ENCODE data around the gene ZBED4.
A peak's percentile ranks its signal among the peaks of the same experiment; 100 is the strongest.

The ZBED4 gene

DNA sequence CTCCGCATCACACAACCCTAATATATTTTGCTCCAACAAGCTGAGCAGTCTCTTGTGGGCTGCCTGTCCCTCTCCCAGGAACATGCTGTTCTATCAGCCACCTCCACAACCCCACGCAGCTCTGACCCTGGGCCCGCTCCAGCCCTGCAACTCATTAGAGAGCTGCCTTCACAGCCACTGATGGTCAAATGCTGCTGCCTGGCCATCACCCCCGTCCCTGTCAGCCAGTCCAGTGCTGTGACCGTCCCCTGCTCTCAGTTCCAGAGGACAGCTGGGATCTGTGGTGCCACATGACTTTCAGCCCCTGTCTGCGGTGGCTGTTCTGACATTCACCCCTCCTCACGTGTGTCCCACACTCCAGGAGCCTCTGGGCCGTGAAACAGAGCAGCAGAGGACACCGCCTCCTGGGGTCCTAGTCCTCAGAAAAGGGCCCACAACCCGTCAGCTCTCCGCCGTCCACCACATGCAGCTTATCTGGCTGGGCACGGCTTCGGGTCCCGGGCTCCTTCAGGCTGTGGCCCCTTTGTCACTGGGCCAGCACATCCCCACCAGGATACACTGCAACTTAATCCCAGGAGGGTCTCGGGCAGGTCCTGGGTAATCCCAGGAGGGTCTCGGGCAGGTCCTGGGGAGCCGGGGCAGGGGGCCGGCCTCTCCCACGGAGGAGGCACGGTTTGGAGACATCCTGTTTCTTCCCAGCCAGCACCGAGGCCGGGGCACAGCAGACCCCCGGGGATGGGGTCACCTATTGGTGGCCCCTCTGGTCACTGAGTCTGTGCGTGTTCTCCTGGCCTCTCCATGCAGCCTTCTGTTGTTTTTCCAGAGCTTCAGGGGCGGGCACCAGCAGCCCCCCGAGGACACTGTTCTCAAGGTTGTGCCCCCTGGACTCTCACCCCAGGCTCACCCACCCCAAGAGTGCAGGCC lies 79.9 kb downstream of the ZBED4 start:
- TF ChIP-seq, protein P1, sequence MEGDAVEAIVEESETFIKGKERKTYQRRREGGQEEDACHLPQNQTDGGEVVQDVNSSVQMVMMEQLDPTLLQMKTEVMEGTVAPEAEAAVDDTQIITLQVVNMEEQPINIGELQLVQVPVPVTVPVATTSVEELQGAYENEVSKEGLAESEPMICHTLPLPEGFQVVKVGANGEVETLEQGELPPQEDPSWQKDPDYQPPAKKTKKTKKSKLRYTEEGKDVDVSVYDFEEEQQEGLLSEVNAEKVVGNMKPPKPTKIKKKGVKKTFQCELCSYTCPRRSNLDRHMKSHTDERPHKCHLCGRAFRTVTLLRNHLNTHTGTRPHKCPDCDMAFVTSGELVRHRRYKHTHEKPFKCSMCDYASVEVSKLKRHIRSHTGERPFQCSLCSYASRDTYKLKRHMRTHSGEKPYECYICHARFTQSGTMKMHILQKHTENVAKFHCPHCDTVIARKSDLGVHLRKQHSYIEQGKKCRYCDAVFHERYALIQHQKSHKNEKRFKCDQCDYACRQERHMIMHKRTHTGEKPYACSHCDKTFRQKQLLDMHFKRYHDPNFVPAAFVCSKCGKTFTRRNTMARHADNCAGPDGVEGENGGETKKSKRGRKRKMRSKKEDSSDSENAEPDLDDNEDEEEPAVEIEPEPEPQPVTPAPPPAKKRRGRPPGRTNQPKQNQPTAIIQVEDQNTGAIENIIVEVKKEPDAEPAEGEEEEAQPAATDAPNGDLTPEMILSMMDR (IDR thresholded peaks at IDR 0.05; ENCODE audit: extremely low read depth, missing control alignments) = no peak
- no peak for DNase-seq (ENCODE audit: low spot score)

DNA sequence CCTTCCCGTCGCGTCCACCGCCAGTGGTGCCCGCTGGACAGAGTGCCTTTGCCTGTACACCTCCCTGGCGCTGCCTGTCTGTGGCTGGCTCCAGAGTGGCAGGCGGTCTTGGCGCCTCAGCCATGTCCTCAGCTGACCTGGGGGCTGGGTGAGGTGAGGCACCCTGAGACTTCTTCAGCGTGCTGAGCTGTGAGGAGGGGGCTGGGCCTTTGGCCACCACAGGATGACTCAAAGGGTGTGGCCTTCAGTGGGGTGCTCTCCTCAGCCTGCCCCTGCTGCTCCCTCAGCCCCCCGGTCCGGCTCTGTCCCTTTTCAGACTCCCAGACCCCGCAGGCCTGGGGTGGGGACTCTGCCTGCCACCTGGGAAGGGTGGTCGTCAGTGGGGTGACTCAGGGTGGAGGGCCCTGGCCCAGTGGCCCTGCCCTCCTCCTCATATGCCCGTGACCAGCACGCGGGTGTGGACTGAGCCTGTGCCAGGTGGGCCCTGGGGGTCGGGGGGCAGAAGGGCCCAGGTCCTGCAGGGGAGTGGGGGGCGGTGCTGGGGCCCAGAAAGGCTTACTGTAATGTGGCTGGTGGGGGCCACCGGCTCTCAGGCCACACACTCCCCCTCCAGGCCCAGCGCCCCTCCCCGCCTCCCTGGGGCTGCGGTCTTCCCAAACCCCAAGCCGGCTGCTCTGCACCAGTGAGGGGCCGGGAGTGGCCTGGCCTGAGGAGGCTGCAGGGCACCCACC lies 80.7 kb downstream of the ZBED4 start:
- TF ChIP-seq, protein P1 (IDR thresholded peaks at IDR 0.05; ENCODE audit: extremely low read depth, missing control alignments) = no peak
- DNase-seq (ENCODE audit: low spot score) = no peak

DNA sequence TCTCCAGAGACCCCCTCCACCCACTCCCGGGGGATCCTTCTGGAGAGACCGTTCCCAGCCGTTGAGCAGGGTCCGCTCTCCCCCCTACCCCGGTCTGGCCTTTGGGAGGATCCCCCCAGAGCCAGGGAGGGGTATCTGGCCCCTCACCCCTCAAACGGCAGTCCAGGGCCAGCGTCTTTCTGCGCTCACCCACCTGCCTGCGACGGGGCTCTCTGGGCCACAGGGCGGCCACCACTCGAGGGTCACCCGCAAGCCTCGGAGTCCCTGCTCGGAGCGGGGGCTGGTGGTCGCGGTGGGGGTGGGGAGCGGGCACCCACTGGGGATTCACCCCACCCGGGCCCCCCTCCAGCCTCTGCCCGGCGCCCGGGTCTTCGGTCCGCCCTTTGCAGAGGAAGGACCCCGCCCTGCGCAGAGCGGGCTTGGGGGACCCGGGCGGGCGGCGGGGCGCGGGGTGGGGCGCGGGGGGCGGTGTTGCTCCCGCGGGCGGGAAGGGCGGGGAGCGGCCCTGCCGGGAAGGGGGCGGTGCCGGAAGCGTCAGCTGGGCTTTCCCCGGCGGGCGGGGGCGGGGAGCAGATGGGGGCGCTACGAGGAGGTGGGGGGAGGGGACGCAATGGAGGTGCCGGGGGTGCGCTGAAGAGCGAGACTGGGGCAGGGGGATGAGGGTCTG lies 81.4 kb downstream of the ZBED4 start:
- TF ChIP-seq, protein P1 (IDR thresholded peaks at IDR 0.05; ENCODE audit: extremely low read depth, missing control alignments) = no peak
- DNase-seq (ENCODE audit: low spot score) = peak; percentile 90

DNA sequence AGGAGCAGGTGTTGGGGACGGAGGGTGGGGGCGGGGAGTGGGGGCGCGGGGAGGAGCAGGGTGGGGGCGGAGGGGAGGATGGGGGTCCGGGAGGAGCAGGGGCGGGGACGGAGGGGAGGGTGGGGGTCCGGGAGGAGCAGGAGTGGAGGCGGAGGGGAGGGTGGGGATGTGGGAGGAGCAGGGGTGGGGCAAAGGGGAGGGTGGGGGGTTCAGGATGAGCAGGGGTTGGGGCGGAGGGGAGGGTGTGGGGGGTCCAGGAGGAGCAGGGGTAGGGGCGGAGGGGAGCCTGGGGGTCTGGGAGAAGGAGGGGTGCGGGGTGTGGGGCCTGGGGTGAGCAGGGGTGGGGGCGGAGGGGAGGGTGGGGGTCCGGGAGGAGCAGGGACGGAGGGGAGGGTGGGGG lies 81.9 kb downstream of the ZBED4 start:
- TF ChIP-seq, protein P1 (IDR thresholded peaks at IDR 0.05; ENCODE audit: extremely low read depth, missing control alignments) = no peak
- peak; percentile 80 for DNase-seq (ENCODE audit: low spot score)

DNA sequence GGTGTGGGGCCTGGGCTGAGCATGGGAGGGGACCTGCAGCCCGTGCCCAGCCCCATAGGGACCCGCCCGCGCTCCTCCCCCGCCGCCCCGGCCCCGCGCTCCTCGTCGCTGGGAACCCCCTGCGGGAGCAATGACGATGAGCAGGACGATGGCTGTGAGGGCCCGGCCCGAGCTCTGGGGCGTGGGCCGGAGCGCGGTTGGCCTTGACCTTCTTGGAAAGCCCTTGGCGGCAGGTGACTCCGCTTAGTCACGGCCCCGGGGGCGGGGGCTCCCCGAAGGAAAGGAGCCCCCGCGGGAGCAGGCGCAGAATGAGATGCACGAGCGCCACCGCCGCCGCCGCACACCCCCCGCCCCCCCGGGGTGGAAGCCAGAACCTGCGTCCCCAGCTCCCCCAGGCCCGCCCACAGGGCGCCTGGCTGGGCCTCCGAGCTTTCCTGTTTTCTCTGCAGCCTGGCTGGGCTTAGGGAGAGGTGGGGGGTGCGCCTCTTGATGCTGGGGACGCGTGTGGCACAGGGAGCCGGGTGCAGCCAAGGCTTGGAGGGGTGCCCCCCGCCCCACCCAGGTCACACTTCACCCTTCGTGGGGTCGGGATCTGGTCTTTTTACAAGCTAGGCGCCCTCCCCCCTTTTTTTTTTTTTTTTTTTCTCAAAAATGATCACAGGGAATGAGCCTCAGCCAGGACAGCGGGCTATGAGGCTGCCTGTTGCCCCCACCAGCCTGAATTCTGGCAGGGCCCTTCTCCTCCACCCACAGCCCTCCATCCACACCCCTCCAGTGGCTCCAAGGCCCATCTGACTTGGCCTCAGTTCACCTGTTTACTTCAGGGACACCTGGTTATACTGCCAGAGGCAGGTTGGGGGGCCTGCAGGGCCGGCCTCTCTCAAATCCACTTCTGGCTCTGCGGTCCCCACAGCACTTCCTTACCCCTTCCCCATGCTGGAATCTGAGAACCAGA lies 82.7 kb downstream of the ZBED4 start:
- peak; percentile 93 for DNase-seq (ENCODE audit: low spot score)
- TF ChIP-seq, protein P1 (IDR thresholded peaks at IDR 0.05; ENCODE audit: extremely low read depth, missing control alignments) = no peak

DNA sequence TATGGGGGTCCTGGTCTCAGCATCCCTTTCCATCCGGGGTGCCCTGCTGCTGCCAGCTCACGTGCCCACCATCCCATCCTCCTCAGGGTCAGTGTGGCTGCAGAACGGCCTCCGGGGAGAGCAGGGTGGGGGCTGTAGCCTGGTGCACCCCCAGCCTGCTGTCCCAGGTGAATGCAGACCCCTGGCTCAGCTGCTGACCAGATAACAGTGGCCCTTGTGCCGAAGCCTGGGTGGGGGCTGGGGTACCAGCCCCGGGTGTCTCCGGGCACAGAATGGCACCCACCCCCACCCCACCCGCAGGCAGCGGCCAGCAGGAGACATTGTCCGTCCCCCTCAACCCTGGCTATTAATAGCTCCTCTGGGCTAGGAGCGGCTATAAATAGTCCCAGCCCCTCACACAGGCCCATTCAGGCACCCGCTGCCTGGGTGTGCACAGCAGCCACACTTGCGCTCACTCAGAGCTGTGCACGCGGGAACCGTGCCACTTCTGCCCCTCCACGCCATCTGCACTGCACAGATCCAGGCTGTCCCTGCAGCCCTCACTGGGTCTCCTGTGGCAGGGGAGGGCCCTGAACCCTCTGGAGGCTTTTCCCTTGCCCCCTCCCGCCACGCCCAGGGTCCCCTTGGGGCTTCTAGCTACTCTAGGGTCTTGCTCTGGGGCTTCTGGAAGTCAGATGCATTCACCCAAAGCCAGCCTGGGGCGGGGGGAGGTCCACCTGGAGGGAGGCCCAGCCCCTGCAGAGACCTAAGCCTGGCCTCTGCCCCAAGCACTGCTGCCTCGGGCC lies 83.5 kb downstream of the ZBED4 start:
- TF ChIP-seq, protein P1 (IDR thresholded peaks at IDR 0.05; ENCODE audit: extremely low read depth, missing control alignments) = no peak
- DNase-seq (ENCODE audit: low spot score) = no peak
